ENCODE measurements around the gene DKK1. TPM values are rescaled to one million over a fixed set of nuclear protein-coding genes. Genes with fewer than 3 reads are reported as not detected.

The DKK1 gene
- polyA plus RNA-seq, 1 experiment = 35.2 TPM

DNA sequence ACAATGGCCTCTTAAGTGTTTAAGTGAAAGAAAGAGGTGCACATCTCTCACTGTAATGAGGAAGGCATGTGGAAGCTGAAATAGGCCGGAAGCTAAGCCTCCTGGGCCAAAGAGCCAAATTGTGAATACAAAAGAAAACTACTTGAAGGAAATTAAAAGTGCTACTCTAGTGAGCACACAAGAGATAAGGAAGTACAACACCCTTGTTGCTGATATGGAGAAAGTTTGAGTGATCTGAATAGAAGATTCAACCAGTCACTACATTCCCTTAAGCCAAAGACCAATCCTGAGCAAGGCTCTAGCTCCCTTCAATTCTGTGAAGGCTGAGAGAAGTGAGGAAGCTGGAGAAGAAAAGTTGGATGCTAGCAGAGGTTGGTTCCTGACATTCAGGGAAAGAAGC, 8.2 kb downstream of the DKK1 start:
- no peak overlapping the region for H3K27ac ChIP-seq (ENCODE audit: low read depth, low read length)
- H3K4me3 ChIP-seq (ENCODE audit: low read depth, low read length) = no peak overlapping the region
- ChIA-PET POLR2A (no interaction called here), CTCF (interaction anchor here (0.9 to 1.5 kb wide), 3 partner anchors 8 to 166 kb away, joined by 4 to 7 read pairs (median 5); partner anchors contain the start of gene DKK1)
- H3K27me3 ChIP-seq (ENCODE audit: control insufficient read depth, insufficient read depth, low read length) = no peaks in the 10 kb centered on the region
- DNase-seq (ENCODE audit: low read depth, low spot score) = no peak
- TF ChIP-seq CTCF (IDR thresholded peaks at IDR 0.05; ENCODE audit: low read depth, low read length) = no peak
- peaks cover 2% of the 10 kb centered on the region; the same call in 1 of the 2 replicates for H3K9me3 ChIP-seq (ENCODE audit: control insufficient read depth, insufficient read depth, low read length)

DNA sequence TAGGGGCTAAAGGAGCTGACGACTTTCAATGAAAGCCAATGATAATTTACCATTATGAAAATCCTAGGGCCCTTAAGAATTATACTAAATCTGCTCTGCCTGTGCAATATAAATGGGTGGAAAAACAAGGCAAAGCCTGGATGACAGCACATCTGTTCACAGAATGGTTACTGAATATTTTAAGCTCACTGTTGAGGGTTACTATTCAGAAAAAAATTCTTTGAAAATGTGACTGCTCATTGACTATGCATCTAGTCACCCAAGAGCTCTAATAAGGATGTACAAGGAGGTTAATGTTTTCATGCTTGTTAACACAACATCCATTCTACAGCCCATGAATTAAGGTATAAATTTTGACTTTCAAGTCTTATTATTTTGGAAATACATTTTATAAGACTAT, 8.9 kb downstream of the DKK1 start:
- POLR2A ChIA-PET = no interaction called here
- Histone ChIP-seq H3K9me3 (ENCODE audit: control insufficient read depth, insufficient read depth, low read length) (peaks cover 2% of the 10 kb centered on the region; the same call in 1 of the 2 replicates), H3K27me3 (ENCODE audit: control insufficient read depth, insufficient read depth, low read length) (no peaks in the 10 kb centered on the region), H3K27ac (ENCODE audit: low read depth, low read length) (no peak overlapping the region), H3K4me3 (ENCODE audit: low read depth, low read length) (no peak overlapping the region)
- DNase-seq (ENCODE audit: low read depth, low spot score) = no peak
- TF ChIP-seq CTCF (IDR thresholded peaks at IDR 0.05; ENCODE audit: low read depth, low read length) = no peak
- CTCF ChIA-PET = interaction anchor here (0.9 to 1.5 kb wide), 3 partner anchors 9 to 165 kb away, joined by 4 to 7 read pairs (median 5); partner anchors contain the start of gene DKK1

GRCh38 chr10:52326382-52326781, 12.3 kb downstream of the DKK1 start:
- CTCF ChIA-PET = no interaction called here
- no peak overlapping the region for H3K27ac ChIP-seq (ENCODE audit: low read depth, low read length)
- no peaks in the 10 kb centered on the region for H3K27me3 ChIP-seq (ENCODE audit: control insufficient read depth, insufficient read depth, low read length)
- TF ChIP-seq CTCF (IDR thresholded peaks at IDR 0.05; ENCODE audit: low read depth, low read length) = no peak
- peaks cover 2% of the 10 kb centered on the region; the same call in 1 of the 2 replicates for H3K9me3 ChIP-seq (ENCODE audit: control insufficient read depth, insufficient read depth, low read length)
- POLR2A ChIA-PET = no interaction called here
- DNase-seq (ENCODE audit: low read depth, low spot score) = no peak
- no peak overlapping the region for H3K4me3 ChIP-seq (ENCODE audit: low read depth, low read length)

- POLR2A ChIA-PET = no interaction called here
- no peak for DNase-seq (ENCODE audit: low read depth, low spot score)
- no peak overlapping the region for H3K27ac ChIP-seq (ENCODE audit: low read depth, low read length)
- TF ChIP-seq CTCF (IDR thresholded peaks at IDR 0.05; ENCODE audit: low read depth, low read length) = no peak
- H3K9me3 ChIP-seq (ENCODE audit: control insufficient read depth, insufficient read depth, low read length) = no peaks in the 10 kb centered on the region
- H3K27me3 ChIP-seq (ENCODE audit: control insufficient read depth, insufficient read depth, low read length) = no peaks in the 10 kb centered on the region
- CTCF ChIA-PET = interaction anchor here (1.6 kb wide), 1 partner anchor 18 kb away, joined by 7 read pairs; the partner anchor contains the start of gene DKK1
- no peak overlapping the region for H3K4me3 ChIP-seq (ENCODE audit: low read depth, low read length)
Observed at GRCh38 chr10:52331638-52332364, 17.7 kb downstream of the DKK1 start.

GRCh38 chr10:52332815-52333214, 18.7 kb downstream of the DKK1 start:
- H3K9me3 ChIP-seq (ENCODE audit: control insufficient read depth, insufficient read depth, low read length) = no peaks in the 10 kb centered on the region
- H3K4me3 ChIP-seq (ENCODE audit: low read depth, low read length) = no peak overlapping the region
- no peak overlapping the region for H3K27ac ChIP-seq (ENCODE audit: low read depth, low read length)
- no peak for DNase-seq (ENCODE audit: low read depth, low spot score)
- CTCF ChIA-PET = no interaction called here
- POLR2A ChIA-PET = interaction anchor here (0.7 kb wide), 1 partner anchor 141 kb away, joined by 4 read pairs; no protein-coding TSS in a partner anchor
- no peak for TF ChIP-seq CTCF (IDR thresholded peaks at IDR 0.05; ENCODE audit: low read depth, low read length)
- H3K27me3 ChIP-seq (ENCODE audit: control insufficient read depth, insufficient read depth, low read length) = no peaks in the 10 kb centered on the region

All from AG04450 (cell line).